Astrocyte (in vitro differentiated cells and primary cell): ENCODE measurements around the gene EYS.

ENCODE experiments used
- CTCF ChIP-seq: IDR thresholded peaks from 2 replicates; pipeline ENCODE4 v1.5.1; 2011; ENCODE audit warnings: low read depth, mild to moderate bottlenecking, inconsistent platforms, low read length, moderate library complexity; ENCODE audit not compliant: insufficient read depth
- EZH2 ChIP-seq: IDR thresholded peaks from 2 replicates; pipeline ENCODE4 v1.6.1; 2012; ENCODE audit warnings: mild to moderate bottlenecking, low read length, inconsistent platforms; ENCODE audit not compliant: insufficient read depth

- TF ChIP-seq CTCF (no peak), EZH2 (no peak)
Observed at GRCh38 chr6:64231928-64232327, 1475.1 kb downstream of the EYS start.
